Measurements from ENCODE around the gene FRMD4A.

FRMD4A gene

DNA sequence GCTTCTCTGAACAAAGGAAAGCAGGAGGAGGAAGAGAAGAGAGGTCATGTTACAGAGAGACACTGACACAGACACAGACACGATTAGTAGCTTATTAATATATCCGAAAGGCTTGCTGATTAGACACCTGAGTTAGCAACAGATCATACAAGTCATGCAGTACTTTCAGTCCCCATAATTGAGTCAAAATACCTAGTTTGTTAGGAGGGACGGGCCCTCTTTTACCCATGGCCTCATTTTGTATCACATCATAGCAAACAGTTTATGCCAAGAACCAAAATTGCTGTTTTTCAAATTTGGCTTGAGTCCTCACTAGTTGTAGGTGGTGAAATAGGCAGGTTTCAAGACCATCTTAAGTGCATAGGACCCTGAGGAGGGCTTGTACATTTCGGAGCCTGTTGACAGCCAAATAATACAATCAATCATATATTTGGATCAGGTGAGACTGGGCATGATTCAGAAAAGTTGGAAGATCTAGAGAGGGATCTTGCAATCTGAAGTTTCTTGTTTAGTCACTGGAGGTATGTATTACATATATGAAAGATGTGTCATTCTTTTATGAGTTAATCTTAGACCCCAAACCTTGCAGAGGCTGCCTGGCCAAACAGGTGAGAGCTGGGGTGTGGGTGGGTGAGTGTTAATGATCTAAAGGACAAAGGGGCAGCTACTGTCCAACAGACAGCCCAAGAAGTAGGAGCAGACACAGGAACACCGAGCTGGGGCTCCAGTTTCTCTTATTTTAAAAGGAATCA is 678.6 kb downstream of the FRMD4A start:
- DNase-seq (ENCODE audit: low read depth in 2 of 2): no peak

DNA sequence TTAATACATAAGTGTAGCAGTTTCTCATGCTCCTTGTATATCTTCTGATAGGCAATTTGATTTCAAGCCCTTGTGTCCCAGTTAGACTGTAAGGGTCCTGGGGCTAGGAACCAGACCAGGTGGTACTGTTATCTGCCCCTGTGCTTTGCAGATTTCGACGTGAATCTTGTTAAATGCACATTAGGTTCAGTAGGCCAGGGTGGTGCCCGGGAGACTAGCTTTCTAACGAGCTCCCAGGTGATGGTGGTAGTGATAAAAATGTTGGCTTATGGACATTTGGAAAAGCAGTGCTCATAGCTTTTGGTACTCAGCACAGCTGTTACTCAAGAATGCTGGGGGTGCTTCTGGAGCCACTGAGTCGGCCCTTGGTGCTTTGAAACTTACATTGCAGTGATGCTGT is 679.8 kb downstream of the FRMD4A start:
- DNase-seq (ENCODE audit: low read depth in 2 of 2): no peak

- DNase-seq (ENCODE audit: low read depth in 2 of 2): no peak
Measured at GRCh38 chr10:13649844-13650520, 680.7 kb downstream of the FRMD4A start.

GRCh38 chr10:13648425-13648824 is 682.3 kb downstream of the FRMD4A start:
- DNase-seq (ENCODE audit: low read depth in 2 of 2): no peak

- no peak for DNase-seq (ENCODE audit: low read depth in 2 of 2)
Measured at GRCh38 chr10:13644866-13645265, 685.9 kb downstream of the FRMD4A start.

DNA sequence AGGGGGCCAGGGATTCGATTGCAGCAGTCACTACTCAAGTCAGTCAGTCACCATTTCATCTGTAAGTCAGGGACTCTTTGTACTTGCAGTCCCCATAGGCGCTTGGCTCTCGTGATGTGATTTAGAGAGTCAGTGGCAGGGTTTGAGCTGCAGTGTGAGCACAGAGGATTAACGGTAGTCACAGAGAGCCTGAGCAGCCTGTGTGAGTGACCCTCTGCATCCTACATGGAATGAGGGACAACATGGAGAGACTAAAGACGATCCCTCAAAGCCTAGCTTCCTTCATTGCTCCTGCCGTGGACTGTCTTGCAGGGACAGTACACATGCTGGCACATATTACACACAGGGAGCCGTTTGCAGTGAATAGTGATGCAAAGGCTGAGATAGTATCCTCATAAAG is 687.7 kb downstream of the FRMD4A start:
- no peak for DNase-seq (ENCODE audit: low read depth in 2 of 2)

DNA sequence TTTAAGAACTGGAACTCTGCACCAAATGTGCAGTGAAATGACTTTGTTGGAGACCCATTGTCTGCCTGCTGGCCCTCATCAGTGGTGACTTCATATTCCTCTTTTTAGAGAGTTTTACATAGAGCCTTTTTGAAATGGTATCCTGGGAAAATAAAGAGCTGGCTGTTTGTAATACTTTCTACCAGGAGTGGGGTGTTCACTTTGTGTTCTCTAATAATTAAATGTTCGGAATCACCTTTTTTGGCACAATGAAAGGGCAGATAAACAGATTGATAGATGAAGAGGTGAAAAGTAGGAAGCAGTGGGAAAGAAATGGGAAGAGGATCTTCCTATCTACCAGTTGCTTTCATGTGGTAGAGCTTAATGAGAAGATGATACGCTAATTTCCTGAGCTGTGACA is 688.4 kb downstream of the FRMD4A start:
- no peak for DNase-seq (ENCODE audit: low read depth in 2 of 2)

DNA sequence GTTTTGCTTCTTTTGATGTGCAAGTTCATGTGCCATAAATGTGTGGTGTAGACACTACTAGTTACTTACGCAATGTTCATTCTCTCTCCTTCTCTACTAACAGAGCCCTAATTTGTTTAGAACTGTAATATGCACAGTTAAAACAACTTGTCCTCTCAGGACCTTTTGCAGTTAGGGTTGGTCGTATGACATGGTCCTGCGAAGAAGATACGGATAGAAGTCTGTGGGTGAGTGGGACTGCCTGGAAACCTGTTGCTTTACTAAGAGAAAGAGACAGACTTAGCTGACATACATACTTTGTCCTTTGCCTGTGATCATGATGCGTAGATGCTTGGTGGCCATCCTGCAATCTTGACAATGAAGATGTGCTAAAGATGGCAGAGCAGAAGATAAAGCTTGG is 692.8 kb downstream of the FRMD4A start:
- DNase-seq (ENCODE audit: low read depth in 2 of 2): no peak

- no peak for DNase-seq (ENCODE audit: low read depth in 2 of 2)
Measured at GRCh38 chr10:13637303-13637856, 693.3 kb downstream of the FRMD4A start.

DNA sequence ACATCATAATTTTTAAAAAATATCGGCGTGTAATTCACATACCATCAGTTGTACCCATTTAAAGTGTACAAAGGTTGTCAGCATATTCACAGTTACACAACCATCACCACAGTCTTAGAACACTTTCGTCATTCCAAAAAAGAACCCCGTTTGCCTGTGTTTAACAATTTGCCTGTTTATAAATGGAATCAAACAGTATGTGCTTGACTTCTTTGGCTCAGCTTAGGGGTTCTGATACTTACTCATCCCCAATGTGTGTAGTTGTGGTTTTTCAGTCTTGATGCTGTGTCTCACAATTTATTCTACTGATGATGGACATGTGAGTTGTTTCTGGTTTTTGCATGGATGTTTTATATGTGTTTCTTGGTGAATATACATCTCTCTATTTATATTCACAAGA is 693.9 kb downstream of the FRMD4A start:
- no peak for DNase-seq (ENCODE audit: low read depth in 2 of 2)

DNA sequence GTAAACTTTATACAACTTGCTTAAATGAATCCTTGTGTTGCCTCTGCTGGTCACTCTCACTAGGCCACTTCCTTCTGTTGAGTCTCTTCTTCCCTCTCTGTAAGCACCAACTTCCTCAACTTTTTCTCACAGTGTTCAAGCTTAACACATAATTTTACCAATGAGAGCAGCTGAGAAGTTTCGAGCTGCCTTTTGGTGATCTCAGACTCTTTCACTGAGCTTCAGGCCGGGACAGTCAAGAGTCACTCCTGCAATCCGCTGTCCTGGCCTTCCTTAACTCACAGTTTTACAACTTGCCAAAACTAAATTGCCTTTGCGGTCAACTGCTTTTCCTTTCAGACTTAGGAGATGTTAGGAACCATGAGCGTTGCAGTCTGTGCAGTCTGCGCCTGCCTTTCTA is 696.5 kb downstream of the FRMD4A start:
- no peak for DNase-seq (ENCODE audit: low read depth in 2 of 2)

GRCh38 chr10:13633689-13634088 is 697.0 kb downstream of the FRMD4A start:
- DNase-seq (ENCODE audit: low read depth in 2 of 2): no peak

- no peak for DNase-seq (ENCODE audit: low read depth in 2 of 2)
Measured at GRCh38 chr10:13632884-13633440, 697.8 kb downstream of the FRMD4A start.

- no peak for DNase-seq (ENCODE audit: low read depth in 2 of 2)
Measured at GRCh38 chr10:13632440-13632839, 698.3 kb downstream of the FRMD4A start.

- no peak for DNase-seq (ENCODE audit: low read depth in 2 of 2)
Measured at GRCh38 chr10:13631594-13631993, 699.1 kb downstream of the FRMD4A start.

DNA sequence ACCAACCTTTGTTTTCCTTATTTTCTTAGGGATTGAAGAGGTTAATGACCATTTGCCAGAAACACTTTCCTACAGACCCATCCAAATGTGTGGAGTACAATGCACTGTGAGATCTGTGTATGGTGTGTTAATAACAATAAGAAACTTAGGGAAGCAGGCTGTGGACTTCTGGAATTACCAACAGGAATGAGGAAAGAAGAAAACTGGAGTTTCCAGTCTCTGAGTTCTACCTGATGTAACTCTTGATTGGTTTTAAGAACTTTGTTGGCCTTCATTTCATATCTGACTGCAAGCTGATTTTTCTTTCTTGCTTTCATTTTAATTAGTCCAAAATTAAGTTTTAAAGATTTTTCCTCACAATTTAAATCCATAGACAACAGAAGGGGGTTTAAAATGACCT is 700.5 kb downstream of the FRMD4A start:
- DNase-seq (ENCODE audit: low read depth in 2 of 2): no peak

DNA sequence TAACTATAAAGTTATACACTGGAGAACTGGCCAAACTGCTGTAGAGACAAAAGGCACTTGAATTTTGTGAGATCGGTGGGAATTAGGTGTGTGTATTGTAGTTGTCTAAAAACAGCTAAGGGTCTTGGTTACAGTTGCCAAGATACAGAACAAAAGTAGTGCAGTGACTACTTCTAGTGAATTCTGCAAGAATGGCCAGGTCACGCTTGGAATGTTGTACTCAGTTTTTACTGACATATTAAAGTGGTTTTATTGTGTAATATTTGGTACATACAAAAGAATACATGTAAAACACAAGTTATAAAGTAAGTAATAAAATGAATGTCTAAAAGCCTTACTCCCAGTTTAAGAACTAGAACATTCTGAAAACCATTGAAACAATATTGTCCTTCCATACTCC is 701.6 kb downstream of the FRMD4A start:
- no peak for DNase-seq (ENCODE audit: low read depth in 2 of 2)

GRCh38 chr10:13628661-13629060 is 702.1 kb downstream of the FRMD4A start:
- no peak for DNase-seq (ENCODE audit: low read depth in 2 of 2)

GRCh38 chr10:13627459-13628310 is 703.0 kb downstream of the FRMD4A start:
- no peak for DNase-seq (ENCODE audit: low read depth in 2 of 2)

DNA sequence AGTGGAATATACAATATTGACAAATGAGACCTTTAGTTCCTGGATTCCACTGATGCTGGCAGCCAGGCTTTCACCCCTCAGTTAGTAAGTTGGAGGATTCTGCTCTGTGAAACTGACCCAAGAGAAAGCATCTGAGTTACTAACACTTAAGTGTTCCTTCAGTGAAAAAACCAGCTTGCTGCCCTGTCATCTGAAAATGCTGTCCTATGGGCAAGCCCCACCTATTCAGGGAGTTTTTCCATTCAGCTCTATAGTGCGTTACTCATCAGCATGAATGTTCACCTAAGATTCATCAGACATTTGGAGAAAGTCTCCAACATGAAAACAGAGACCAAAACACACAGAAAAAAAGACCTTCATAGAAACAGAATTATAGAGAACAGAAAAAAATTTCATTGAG is 706.1 kb downstream of the FRMD4A start:
- no peak for DNase-seq (ENCODE audit: low read depth in 2 of 2)

DNA sequence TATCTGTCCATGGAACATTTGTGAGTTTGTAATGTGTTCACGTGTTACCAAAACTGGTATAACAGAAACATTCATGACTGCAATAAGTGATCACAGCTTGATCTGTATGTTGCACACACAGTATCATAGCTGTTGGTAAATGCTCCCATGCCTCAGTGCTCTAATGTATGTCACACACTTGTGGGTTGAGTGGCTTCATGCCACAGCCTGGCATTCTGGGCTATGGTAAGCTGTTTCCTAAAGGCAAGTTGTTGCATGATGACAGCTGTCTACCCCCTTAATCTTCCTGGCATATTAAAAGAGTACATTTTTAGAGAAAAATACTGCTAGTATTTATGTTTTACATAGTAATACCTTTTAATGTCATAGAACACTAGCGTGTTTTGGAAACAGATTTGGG is 708.8 kb downstream of the FRMD4A start:
- DNase-seq (ENCODE audit: low read depth in 2 of 2): no peak

DNA sequence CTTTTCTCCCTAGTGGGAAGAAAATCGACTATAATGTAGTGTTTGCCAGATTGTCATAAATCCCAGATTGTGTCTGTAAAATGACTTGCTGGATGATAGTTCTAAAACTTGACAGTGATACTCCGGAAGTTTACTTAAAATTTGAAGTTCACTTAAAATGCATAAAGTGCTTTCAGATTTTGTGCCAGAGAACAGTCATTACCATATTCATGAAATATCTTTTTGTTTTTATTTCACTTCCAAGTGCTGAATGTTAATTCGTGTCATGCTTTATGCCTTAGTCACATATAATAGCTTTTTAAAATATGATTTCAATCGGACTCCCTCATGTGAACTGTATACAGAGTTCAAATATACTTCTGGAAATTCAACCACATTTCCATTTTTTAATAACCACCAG is 713.6 kb downstream of the FRMD4A start:
- DNase-seq (ENCODE audit: low read depth in 2 of 2): no peak
